HG02678 (cell line): ENCODE measurements around the gene HLA-G.

Experiments used
- ATAC-seq: cut with Tn5 transposase; IDR thresholded peaks from one replicate; pipeline ENCODE4 v1.9.1; 2021; ENCODE audit warnings: mild to moderate bottlenecking, moderate library complexity; ENCODE audit not compliant: unreplicated experiment

HLA-G gene

DNA sequence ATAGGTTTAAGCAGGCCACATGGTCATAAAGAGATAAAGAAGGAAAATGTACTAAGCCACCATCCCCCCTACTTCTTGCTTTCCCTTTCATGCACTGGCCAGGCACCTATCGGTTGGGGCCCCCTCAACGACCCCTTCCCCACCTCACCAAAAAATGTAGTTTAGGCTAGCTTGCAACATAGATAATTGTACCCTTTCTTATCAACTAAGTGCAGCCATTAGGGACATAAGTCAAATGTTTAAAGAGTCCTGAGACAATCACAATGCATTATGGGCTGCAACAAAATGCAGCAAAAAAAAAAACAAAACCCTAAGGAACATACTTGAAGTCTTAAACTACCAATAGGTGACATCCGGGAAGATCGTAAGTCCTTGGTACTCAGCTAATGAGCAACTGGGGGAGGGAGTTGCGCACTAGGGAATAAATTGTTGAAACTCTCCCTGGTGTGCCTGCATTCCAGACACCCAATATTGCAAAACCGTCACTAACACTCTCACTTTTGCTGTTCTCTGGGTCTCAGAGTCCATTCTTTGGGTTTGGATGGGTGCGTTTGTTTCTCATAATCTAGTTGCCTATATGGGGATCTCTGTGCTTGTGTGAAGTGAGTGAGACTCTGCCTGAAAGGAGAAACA is 12.4 kb upstream of the HLA-G start:
- no peak for ATAC-seq

DNA sequence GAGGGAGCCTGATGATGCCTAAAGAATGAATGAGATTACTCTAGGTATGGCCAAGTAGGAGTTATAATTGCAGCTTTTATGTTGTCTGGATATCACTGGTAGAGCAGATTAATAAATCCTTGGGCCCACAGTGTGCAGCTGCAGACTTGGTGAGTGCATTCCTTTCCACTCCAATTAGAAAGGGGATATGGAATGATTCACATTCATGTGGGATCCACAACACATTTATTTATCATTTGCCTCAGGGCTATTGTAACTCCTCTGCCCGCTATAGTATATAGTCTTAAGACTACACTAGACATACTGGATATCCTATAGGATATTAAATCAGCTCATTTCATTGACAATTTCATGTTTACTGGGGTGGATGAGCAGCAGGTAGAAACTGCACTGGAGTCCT is 11.6 kb upstream of the HLA-G start:
- ATAC-seq: no peak

DNA sequence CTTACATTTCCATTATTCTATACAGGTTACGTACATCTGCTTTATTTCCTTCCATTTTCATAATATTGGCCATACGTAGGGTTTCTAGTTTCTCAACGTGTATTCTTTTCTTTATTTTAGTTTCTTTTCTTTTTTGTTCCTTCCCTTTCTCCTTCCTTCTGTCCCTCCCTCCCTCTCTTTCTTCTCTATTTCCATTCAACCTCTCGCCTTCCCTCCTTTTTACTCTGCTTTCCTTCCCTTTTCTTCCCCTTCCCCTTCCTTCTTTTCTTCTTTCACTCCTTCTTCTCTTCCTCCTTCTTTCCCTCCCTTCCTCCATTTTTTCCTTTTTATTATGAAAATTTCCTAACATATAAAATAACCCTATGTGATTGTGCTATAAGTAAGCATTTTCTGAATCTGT is 8.7 kb upstream of the HLA-G start:
- ATAC-seq: no peak

DNA sequence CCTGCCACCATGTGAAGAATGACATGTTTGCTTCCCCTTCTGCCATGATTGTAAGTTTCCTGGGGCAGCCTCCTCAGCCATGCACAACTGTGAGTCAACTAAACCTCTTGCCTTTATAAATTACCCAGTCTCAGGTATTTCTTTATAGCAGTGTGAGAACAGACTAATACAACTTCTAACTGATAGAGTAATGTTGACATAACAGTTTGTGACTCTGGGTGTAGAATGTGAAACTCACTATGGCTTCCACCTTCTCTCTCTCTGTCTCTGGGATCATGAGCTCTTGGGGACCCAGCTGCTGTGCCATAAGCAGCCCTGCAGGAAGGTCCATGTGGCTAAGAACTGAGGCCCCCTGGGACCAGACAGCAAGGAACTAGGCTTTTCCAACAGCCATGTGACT is 3.5 kb upstream of the HLA-G start:
- no peak for ATAC-seq

DNA sequence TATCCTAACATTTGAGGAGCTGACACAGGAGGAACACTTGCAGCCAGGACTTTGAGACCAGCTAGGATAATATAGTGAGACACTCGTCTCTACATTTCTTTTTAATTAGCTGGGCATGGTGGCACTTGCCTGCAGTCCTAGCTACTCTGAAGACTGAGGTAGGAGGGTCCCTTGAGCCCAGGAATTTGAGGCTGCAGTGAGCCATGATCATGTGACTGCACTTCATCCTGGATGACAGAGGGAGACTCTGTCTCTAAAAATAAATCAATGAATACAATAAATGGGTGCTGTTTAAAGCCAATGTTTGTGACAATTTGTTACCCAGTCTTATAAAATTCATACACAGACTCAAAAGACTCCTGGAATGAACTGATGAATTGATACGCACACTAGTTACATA is 1.8 kb upstream of the HLA-G start:
- ATAC-seq: no peak

DNA sequence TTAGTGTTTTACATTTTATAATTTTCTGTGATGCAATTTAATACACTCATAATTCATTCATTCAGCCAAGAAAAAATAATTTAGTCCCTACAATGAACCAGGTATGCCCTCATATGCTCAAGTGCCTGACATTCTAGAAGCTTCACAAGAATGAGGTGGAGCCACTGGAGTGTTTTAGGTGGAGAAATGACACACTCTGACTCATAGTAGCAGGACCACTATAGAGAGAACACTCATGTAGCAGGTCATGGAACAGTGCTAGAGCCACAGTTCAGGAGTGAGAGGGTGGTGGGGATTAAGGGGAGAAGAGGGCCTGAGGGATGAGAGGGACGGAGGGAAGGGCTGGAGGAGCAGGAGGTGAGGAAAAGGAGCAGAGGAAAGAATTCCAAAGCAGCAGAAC is 1.4 kb upstream of the HLA-G start:
- ATAC-seq: no peak

DNA sequence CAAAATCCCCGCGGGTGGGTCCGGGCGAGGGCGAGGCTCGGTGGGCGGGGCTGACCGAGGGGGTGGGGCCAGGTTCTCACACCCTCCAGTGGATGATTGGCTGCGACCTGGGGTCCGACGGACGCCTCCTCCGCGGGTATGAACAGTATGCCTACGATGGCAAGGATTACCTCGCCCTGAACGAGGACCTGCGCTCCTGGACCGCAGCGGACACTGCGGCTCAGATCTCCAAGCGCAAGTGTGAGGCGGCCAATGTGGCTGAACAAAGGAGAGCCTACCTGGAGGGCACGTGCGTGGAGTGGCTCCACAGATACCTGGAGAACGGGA is 809 bp downstream of the HLA-G start:
- no peak for ATAC-seq

DNA sequence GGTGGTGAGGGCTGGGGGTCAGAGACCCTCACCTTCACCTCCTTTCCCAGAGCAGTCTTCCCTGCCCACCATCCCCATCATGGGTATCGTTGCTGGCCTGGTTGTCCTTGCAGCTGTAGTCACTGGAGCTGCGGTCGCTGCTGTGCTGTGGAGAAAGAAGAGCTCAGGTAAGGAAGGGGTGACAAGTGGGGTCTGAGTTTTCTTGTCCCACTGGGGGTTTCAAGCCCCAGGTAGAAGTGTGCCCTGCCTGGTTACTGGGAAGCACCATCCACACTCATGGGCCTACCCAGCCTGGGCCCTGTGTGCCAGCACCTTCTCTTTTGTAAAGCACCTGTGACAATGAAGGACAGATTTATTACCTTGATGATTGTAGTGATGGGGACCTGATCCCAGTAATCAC is 2.1 kb downstream of the HLA-G start:
- no peak for ATAC-seq

DNA sequence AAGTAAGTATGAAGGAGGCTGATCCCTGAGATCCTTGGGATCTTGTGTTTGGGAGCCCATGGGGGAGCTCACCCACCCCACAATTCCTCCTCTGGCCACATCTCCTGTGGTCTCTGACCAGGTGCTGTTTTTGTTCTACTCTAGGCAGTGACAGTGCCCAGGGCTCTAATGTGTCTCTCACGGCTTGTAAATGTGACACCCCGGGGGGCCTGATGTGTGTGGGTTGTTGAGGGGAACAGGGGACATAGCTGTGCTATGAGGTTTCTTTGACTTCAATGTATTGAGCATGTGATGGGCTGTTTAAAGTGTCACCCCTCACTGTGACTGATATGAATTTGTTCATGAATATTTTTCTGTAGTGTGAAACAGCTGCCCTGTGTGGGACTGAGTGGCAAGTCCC is 2.8 kb downstream of the HLA-G start:
- no peak for ATAC-seq

DNA sequence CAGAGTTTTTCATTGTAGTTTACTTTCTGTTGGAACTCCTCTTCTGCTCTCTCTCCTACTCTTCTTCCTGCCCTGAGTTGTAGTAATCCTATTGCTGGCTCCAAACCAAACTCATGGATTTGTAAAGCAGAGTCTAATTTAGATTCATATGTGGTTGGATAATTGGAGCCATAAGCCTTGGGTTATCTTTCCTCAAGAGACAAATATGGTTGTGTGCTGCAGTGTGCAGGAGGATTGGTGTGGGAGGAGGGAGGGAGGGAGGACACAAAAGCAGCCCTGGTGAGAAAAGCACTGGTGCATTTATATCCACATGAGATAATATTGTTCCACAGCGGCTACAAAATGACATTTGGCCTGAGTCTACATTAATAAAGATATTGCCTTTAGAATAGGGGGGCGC is 4.2 kb downstream of the HLA-G start:
- no peak for ATAC-seq

DNA sequence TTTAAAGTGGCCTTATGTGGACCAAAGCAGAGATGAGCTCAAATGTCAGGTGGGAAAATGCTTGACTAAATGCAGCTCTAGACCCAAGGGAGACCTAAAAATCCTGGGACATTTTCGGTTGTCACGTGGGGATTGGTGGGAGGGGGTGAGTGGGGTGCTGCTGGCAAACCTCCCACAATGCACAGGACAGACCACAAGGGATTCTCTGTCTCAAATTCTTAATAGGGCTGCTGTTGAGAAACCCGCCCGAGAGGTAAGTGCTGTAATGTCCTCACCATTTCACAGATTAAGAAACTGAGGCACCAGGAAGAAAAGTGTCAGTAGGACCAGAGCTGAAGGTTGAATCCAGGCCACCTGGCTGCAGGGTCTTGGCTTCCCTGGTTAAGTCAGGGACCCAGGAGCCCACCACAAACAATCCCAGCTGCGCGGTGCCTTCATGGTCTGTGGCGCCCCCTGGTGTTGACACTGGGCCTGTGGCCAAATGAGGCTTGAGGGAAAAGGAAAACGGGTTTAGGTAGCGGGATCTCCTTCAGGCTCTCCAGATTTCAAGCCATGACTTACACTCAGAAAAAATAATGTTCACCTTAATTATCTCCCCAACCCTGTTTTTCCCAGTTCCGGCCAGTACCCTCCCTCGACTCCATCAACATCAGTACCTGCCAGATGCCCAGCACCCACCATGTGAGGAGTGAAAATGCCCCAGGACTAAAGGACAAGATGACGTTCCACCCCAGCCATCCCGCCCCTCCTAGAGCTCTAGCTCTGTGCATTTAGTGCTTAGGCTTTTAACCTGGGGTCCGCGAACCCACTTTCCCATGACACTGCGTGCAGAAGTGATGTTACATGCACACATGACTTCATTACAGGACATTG is 7.2 kb downstream of the HLA-G start:
- ATAC-seq: no peak

DNA sequence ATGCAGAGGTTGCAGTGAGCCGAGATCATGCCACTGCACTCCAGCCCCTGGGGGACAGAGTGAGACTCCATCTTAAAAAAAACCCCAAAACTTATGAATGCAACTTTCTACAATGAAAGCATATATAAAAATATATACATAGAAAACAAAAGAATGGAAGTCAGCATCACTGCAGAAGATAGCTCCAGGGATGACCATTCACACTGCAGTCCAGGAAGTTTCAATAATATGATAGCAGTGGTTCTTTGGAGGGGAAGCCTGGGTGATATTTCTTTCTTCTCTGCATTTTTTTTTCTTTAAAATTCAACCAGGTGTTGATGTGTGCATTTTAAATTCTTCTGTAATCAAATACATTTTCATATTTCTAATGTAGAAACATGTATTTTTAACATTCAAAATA is 12.3 kb downstream of the HLA-G start:
- no peak for ATAC-seq

DNA sequence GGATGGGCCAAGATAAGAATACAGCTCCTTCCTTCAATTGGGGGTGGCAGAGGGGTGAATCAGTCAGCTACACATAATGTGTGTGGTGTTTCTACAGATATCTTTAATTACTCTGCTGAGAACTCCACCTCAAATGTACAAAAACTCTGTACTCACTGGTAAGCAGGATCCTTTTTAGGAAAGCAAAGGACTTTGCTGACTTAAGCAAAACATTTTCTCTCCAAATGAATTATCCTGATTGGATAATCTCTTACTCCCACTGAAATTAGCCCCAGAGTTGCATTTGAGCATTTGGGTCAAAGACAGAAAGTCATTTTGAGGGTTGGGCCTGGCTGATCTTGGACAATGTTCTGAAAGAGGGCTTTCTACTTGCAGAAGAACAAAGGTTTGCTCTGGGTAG is 13.4 kb downstream of the HLA-G start:
- ATAC-seq: no peak

DNA sequence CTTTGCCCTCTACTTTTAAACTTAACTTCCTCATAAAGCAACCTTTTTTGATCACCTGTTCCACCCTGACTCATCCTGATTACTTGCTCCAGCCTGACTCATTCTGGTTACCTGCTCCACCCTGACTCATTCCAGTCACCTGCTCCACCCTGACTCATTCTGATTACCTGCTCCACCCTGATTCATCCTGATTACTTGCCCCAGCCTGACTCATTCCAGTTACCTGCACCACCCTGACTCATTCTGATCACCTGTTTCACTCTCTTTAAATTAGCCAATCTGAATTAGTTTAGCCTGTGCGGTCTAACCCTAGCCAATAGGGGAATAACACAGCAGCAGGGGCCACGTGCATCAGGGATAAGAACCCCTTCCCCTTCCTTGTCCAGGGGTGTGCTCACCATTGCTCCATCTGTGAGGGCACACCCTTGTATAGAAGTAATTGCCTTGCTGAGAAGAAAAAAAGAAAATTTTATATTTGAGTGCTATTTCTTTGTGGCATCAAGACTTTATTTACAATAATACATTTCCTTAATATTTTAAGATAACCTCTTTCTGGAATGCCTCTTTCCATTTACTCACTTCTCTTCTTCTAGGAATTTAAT is 17.9 kb downstream of the HLA-G start:
- ATAC-seq: no peak

DNA sequence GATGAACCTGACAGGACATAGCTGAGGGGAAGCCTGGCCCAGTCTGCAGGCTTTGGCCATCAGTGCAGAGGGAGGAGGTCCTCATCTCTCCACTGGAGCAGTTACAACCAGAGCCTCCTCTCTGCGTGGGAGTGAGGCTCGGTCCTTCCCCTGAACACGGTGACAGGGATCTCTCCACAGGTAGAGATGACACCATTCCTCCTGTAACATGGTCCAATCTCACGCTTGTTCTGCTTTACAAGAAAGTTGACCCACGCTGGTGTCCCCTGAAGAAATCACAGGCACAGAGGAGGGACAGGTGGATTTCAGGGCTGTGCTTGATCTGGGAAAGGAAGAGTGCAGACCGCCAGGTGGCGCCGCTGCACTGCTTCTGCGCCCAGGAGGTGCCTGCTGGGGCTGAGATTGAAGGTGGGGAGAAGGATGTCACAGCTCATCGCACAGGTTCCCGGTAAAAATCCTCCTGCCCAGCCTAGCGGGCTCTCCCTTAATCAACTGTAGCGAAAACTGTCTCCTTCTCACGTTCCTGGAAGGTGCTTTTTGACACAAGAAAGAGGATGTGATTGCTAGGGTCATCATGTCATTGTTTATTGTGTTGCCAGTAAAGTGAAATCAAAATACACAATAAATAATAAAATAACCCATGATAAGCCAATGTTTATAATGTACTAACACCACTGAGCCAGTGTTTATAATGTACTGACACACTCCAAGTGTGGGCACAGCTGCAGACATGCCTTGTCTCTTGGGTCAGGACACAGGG is 20.4 kb downstream of the HLA-G start:
- ATAC-seq: no peak

DNA sequence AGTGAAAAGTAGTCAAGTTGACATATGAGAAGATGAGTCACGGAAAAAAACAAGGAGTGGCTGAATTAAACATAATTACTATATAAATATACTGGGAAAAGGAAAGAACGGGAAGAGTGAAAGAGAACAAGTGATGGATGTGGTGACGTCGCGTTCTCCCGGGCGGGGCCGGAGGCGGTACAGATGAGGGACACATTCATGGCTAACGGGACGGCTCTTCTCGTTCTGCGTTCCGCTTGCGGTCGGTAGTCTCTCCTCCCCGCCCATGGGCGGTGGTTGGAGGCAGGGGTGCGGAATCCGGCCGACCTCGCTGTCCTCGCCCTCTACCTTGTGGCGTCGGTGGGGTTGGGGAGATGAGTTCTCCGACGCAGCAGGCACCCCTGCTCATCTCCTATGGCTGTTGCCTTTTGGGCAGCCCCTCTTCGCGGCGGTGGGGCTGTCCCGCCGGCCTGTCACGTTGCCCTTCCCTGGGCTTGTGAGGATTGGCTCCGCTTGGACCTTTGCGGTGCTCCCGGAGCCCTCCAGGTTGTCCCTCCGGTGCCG is 22.5 kb downstream of the HLA-G start:
- no peak for ATAC-seq

DNA sequence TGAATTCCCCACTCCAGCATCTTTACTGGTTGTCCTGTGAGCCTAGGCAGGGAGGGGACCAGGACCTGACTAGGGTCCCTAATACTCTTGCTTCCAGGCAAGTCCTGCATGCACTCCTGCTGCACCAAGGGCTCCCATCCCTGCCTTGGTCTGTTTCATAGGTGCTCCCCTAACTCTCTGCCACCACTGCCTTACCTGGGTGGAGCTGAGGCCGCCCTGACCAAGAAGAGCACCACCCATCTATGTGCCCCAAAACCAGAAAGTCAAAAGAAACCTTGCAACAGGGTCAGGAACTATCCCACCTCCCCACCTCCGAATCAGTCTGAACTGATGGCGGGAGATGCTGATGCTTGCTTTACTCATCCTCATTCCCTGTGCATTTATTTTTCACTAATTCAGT is 23.6 kb downstream of the HLA-G start:
- no peak for ATAC-seq

DNA sequence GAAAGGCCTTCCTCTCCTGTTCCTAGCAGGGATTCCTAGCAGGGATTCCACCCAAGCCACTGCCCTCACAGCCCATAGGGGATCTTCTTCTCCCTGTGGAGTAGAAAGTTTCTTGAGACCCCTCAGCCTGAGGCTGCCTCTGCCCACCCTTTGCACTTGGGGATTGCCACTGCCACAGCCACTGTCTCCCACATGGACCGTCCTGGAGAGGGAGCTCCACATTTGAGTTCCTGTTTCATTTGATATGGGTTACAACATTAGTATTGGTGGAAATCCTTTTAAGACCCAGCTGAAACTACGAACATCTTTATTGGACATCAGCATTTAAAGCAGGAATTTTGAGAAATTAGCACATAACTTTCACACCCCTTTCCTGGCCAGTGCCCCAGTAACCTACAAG is 25.6 kb downstream of the HLA-G start:
- ATAC-seq: no peak

DNA sequence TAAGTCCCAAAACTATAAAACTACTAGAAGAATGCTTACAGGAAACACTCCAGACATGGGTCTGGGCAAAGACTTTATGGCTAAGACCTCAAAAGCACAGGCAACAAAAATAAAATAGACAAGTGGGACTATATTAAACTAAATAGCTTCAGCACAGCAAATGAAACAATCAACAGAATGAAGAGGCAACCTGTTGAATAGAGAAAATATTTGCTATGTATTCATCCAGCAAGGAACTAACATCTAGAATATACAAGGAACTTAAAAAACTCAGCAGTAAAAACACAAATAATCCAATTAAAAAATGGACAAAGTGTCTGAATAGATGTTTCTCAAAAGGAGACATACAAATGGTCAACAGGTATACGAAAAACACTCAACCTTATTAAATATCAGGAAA is 30.4 kb downstream of the HLA-G start:
- no peak for ATAC-seq

DNA sequence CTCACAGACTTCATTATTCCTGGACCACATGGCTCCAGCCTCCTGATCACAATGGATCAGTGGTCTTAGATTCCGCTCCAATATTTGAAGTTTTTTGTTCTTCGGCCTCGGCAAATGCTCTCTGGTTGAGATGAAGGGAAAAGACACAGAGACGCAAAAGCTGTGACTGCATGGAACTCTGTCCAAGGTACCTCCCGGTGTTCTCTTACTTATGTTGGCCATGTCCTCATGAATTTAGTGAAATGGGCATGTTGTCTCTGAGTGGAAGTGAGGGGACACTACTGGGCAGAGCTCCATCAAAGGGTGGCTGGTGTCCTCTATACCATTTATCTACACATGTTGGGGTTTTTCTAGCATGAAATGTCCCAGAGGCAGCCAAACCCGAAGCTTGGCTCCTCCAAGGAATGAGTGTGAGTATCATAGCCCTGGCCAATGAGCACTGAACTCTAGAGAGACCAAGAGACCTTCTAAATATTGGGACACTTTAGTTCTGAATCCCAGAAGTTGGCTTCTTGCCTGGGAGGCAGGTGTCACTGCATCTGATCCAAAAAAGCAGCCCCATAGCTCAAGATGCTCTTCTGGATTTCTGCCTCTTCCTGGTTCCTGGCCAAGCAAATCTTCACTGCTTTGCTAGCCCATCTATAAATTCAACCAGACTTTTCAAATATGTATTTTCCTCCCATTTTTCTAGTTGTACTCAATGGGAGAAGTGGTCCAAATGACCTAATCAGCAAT is 34.1 kb downstream of the HLA-G start:
- no peak for ATAC-seq
